ENCODE data around the gene ADAM30.

Gene ADAM30

DNA sequence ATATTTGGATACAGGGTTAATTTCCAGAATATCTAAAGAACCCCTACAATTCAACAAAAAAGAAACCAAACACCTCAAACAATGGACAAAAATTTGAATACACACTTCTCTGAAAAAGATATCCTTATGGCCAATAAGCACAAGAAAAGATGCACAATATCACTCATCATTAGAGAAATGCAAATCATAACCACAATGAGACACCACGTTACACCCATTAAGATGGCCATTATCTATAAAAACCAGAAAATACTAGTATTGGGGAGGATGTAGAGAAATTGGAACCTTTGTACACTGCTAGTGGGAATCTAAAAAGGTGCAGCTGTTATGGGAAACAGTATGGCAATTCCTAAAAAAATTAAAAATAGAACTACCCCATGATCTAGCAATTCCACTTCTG lies 4.9 kb downstream of the ADAM30 start:
- Histone ChIP-seq H3K27me3 (ENCODE audit: insufficient read depth, low read length) (no peaks in the 10 kb centered on the region), H3K4me2 (ENCODE audit: low read length) (no peak overlapping the region), H3K4me3 (ENCODE audit: low read depth, low read length, poor library complexity, severe bottlenecking) (no peak overlapping the region), H3K9ac (ENCODE audit: low read length) (no peak overlapping the region), H3K4me1 (ENCODE audit: insufficient read depth, low read length, severe bottlenecking) (no peaks in the 10 kb centered on the region), H3K36me3 (ENCODE audit: insufficient read depth, low read length) (no peaks in the 10 kb centered on the region; the same call in 1 of the 2 replicates), H3K79me2 (ENCODE audit: insufficient read depth, low read length) (no peaks in the 10 kb centered on the region), H4K20me1 (ENCODE audit: insufficient read depth, low read length) (no peaks in the 10 kb centered on the region), H3K9me2 (ENCODE audit: low read depth, low read length) (no peaks in the 10 kb centered on the region), H3K9me3 (ENCODE audit: low read length) (peaks cover 10% of the 10 kb centered on the region), H3K27ac (ENCODE audit: low read depth, low read length, poor library complexity, severe bottlenecking) (no peak overlapping the region), H2AFZ (ENCODE audit: low read length) (no peak overlapping the region), H3F3A (ENCODE audit: insufficient read depth, low read length) (no peaks in the 10 kb centered on the region)
- TF ChIP-seq, protein P1, sequence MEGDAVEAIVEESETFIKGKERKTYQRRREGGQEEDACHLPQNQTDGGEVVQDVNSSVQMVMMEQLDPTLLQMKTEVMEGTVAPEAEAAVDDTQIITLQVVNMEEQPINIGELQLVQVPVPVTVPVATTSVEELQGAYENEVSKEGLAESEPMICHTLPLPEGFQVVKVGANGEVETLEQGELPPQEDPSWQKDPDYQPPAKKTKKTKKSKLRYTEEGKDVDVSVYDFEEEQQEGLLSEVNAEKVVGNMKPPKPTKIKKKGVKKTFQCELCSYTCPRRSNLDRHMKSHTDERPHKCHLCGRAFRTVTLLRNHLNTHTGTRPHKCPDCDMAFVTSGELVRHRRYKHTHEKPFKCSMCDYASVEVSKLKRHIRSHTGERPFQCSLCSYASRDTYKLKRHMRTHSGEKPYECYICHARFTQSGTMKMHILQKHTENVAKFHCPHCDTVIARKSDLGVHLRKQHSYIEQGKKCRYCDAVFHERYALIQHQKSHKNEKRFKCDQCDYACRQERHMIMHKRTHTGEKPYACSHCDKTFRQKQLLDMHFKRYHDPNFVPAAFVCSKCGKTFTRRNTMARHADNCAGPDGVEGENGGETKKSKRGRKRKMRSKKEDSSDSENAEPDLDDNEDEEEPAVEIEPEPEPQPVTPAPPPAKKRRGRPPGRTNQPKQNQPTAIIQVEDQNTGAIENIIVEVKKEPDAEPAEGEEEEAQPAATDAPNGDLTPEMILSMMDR (IDR thresholded peaks at IDR 0.05; ENCODE audit: low read length), result no peak
- TF ChIP-seq EZH2 (IDR thresholded peaks at IDR 0.05; ENCODE audit: borderline replicate concordance, low read length), result no peak

GRCh38 chr1:119888476-119888875 lies 7.8 kb downstream of the ADAM30 start:
- no peak overlapping the region for H3K4me3 ChIP-seq (ENCODE audit: low read depth, low read length, poor library complexity, severe bottlenecking)
- no peaks in the 10 kb centered on the region for H4K20me1 ChIP-seq (ENCODE audit: insufficient read depth, low read length)
- H3K27ac ChIP-seq (ENCODE audit: low read depth, low read length, poor library complexity, severe bottlenecking), result no peak overlapping the region
- H3F3A ChIP-seq (ENCODE audit: insufficient read depth, low read length), result no peaks in the 10 kb centered on the region
- H3K79me2 ChIP-seq (ENCODE audit: insufficient read depth, low read length), result no peaks in the 10 kb centered on the region
- no peak overlapping the region for H3K4me2 ChIP-seq (ENCODE audit: low read length)
- no peaks in the 10 kb centered on the region for H3K4me1 ChIP-seq (ENCODE audit: insufficient read depth, low read length, severe bottlenecking)
- H3K27me3 ChIP-seq (ENCODE audit: insufficient read depth, low read length), result no peaks in the 10 kb centered on the region
- H2AFZ ChIP-seq (ENCODE audit: low read length), result no peak overlapping the region
- TF ChIP-seq EZH2 (IDR thresholded peaks at IDR 0.05; ENCODE audit: borderline replicate concordance, low read length), result no peak
- TF ChIP-seq, protein P1 (IDR thresholded peaks at IDR 0.05; ENCODE audit: low read length), result no peak
- H3K9me3 ChIP-seq (ENCODE audit: low read length), result peaks cover 10% of the 10 kb centered on the region
- no peak overlapping the region for H3K9ac ChIP-seq (ENCODE audit: low read length)
- H3K36me3 ChIP-seq (ENCODE audit: insufficient read depth, low read length), result no peaks in the 10 kb centered on the region; the same call in 1 of the 2 replicates
- no peaks in the 10 kb centered on the region for H3K9me2 ChIP-seq (ENCODE audit: low read depth, low read length)

DNA sequence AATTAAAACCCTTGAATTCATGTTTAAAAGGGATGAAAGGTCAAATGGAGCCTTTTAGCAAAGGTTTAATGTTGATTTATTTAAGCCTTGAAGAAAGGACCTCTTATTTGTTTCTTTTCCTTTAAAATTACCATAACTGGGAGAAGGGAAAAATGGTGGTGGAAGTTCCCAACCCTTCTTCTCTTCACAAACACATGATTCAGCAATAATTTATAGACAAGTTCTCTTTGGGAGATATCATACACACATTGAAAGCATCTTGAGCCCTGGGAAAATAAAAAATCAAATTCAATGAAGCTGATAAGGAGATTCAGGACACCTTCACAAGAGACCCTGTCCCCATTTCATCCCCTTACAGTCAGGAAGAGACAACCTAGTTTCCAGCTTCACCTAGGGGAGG lies 8.9 kb downstream of the ADAM30 start:
- Histone ChIP-seq H4K20me1 (ENCODE audit: insufficient read depth, low read length) (no peaks in the 10 kb centered on the region), H3K36me3 (ENCODE audit: insufficient read depth, low read length) (no peaks in the 10 kb centered on the region; the same call in 1 of the 2 replicates), H3K4me2 (ENCODE audit: low read length) (no peak overlapping the region), H3K27ac (ENCODE audit: low read depth, low read length, poor library complexity, severe bottlenecking) (no peak overlapping the region), H3K79me2 (ENCODE audit: insufficient read depth, low read length) (no peaks in the 10 kb centered on the region), H3K9ac (ENCODE audit: low read length) (no peak overlapping the region), H3K4me3 (ENCODE audit: low read depth, low read length, poor library complexity, severe bottlenecking) (no peak overlapping the region), H2AFZ (ENCODE audit: low read length) (no peak overlapping the region), H3K27me3 (ENCODE audit: insufficient read depth, low read length) (no peaks in the 10 kb centered on the region), H3K4me1 (ENCODE audit: insufficient read depth, low read length, severe bottlenecking) (no peaks in the 10 kb centered on the region), H3K9me2 (ENCODE audit: low read depth, low read length) (no peaks in the 10 kb centered on the region), H3K9me3 (ENCODE audit: low read length) (peaks cover 10% of the 10 kb centered on the region), H3F3A (ENCODE audit: insufficient read depth, low read length) (no peaks in the 10 kb centered on the region)
- TF ChIP-seq, protein P1 (IDR thresholded peaks at IDR 0.05; ENCODE audit: low read length), result no peak
- no peak for TF ChIP-seq EZH2 (IDR thresholded peaks at IDR 0.05; ENCODE audit: borderline replicate concordance, low read length)
